Measurements from ENCODE around the gene SRF.

- TF ChIP-seq CTCF (IDR thresholded peaks at IDR 0.05) (no peak), POLR2A (IDR thresholded peaks at IDR 0.05) (no peak)
Observed at GRCh38 chr6:43189776-43190304, 18.8 kb downstream of the SRF start.
